Measurements from ENCODE around the gene NKX2-2. TPM values are rescaled to one million over a fixed set of nuclear protein-coding genes. Genes with fewer than 3 reads are reported as not detected.

NKX2-2 gene
- total RNA-seq, result not detected
- long read RNA-seq, result 0 reads

DNA sequence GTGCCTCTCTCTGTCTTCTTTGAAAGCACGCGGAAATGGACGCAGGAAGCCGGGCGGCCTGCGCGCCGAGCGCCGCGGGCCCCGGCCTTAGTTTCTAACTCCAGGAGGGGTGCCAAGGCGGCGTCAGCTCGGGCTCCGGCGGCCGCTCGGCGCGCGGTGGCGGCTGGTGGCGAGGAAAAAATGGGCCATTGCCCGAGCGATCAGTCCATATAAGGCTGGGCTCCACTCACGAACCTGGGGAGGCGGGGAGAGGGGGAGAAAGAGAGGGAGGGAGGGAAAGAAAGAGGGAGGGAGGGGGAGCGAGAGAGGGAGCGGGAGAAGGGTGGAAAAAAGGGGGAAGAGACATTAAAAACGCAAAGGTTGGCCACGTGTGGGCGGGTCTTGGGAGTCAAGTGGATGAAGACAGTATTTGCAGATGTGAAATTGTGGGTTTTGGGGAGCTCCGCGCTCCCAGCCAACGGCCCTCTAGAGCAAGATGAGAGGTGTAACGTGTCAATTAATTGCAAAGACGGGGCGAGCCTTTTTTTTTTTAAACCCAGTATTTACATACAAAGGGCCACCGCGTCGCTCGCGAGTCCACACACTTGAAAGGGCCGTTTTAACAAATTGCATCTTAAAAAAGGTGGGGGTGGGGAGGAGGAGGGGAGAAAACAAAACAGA, at the start of gene NKX2-2:
Gene NKX2-2 (minus strand): TSS at position 184 of the 660 bp plus-strand sequence. CDS start 395 bp downstream, outside the sequence.
- no peak for DNase-seq
- ATAC-seq (ENCODE audit: poor library complexity), result no peak
- intact Hi-C loops (cut with DNase I), result no loop called here

- intact Hi-C loops (cut with DNase I), result no loop called here
- DNase-seq, result no peak
- no peak for ATAC-seq (ENCODE audit: poor library complexity)
Measured at GRCh38 chr20:21562656-21563055, 48.8 kb upstream of the NKX2-2 start.

DNA sequence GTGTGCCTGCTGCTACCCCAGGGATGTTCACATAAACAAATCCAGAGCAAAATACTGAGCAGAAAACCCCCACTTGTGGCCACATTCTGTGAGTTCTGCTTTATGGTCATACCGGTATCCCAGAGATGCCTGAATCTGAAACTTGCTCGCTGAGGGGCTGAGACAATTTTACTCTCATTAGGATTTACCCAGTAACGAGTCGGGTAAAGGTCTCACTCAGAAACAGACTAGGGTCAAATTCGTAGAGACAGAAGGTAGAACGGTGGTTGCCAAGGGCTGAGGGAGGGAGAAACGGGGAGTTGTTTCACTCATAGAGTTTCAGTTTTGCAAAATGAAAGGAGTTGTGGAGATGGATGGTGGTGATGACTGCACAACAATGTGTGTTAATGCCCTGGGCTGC, 45.4 kb upstream of the NKX2-2 start:
- no peak for DNase-seq
- intact Hi-C loops (cut with DNase I), result no loop called here
- no peak for ATAC-seq (ENCODE audit: poor library complexity)

DNA sequence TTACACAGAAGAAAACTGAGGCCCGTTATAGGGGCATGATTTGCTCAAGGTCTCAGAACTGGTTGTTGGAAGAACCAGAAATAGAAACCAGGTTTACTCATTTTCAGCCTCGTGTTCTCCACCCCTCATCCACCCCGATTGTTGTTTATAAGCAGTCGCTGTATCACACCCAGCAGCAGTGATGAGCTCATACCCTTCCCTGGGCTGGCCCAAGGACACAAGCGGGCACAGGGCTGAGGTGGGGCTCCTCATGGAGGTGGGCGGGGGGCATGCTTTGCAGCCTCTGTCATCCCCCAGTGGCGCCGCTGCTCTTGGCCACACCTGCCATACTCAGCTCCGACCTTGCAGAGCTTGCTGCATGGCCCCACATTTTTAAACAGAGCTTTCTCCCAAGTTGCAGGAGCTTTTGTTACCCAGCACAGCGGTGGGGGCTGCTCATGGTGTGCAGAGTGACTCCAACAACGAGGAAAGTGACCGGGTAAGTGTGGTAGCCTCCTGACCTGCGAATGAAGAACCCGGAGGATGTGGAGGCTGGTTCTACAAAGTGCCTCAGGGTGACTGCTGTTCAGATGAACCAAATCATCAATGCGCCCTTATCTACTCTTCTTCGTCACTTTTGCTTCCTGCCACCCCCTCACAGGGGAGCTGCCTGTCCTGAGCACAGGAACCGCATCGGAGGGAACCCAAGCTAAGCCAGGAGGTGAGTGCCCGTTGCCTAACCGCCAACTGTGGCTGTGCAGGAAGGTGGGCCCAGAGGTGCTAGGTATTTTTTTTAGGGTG, 43.6 kb upstream of the NKX2-2 start:
- ATAC-seq (ENCODE audit: poor library complexity) (no peak), DNase-seq (no peak)
- intact Hi-C loops (cut with DNase I), result no loop called here

- ATAC-seq (ENCODE audit: poor library complexity), result no peak
- intact Hi-C loops (cut with DNase I), result no loop called here
Measured at GRCh38 chr20:21556398-21556797, 42.5 kb upstream of the NKX2-2 start.

DNA sequence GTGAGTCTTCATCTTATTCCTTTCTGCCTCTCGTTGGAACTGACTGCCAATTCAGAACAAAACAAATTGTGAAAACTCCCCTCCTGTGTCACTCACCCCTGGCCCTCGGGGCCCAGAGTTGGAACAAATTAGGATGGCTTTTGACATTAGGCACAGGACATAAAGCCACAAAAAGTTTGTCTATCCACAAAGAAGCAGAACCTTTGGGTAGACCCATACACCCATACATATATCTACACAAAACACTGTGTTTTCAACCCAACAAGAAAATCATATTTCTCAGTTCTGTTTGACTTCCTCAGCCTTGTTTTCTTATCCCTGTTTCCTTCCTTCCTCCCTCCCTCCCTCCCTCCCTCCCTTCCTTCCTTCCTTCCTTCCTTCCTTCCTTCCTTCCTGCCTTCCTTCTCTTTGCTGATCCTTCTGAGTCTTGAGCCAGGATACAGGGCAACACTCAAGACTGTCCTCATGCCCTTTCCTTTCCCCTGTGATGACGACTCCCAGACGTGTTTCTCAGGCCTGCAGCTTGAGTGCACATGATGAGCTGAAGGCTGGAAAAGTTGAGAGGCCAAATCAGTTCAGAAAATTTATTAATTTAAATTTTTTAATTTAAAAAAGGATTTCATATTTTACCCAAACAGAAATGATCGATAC, 41.7 kb upstream of the NKX2-2 start:
- ATAC-seq (ENCODE audit: poor library complexity) (no peak), DNase-seq (no peak)
- intact Hi-C loops (cut with DNase I), result no loop called here

More at GRCh38 chr20:21556398-21556797, 42.5 kb upstream of the NKX2-2 start:
- DNase-seq, result no peak

DNA sequence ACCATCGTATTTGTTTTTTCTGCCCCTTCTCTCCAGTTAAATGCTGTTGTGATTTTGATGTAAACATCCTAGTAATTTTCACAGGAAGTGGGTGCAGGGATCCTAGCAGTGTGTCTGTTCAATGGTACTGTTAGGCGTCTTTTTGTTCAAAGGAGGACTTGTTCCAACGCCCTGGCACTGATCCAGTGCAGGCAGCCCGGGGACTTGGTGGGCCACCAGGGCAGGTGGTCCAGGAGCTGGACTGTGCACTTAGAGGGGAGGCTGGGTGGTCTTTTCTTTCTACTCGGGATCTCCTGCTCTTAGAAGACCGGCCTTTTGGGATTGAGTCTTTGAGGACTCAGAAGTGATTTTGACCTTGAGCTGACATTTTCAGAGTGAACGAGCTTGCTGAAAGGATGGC, 41.1 kb upstream of the NKX2-2 start:
- no peak for DNase-seq
- no peak for ATAC-seq (ENCODE audit: poor library complexity)
- intact Hi-C loops (cut with DNase I), result no loop called here

GRCh38 chr20:21554376-21554890, 40.6 kb upstream of the NKX2-2 start:
- intact Hi-C loops (cut with DNase I), result no loop called here
- no peak for DNase-seq
- no peak for ATAC-seq (ENCODE audit: poor library complexity)

GRCh38 chr20:21550587-21550986, 36.7 kb upstream of the NKX2-2 start:
- DNase-seq, result no peak
- intact Hi-C loops (cut with DNase I), result no loop called here
- no peak for ATAC-seq (ENCODE audit: poor library complexity)

GRCh38 chr20:21548390-21549035, 34.6 kb upstream of the NKX2-2 start:
- DNase-seq (no peak), ATAC-seq (ENCODE audit: poor library complexity) (no peak)
- intact Hi-C loops (cut with DNase I), result no loop called here

GRCh38 chr20:21546355-21546754, 32.5 kb upstream of the NKX2-2 start:
- DNase-seq (no peak), ATAC-seq (ENCODE audit: poor library complexity) (no peak)
- intact Hi-C loops (cut with DNase I), result no loop called here

DNA sequence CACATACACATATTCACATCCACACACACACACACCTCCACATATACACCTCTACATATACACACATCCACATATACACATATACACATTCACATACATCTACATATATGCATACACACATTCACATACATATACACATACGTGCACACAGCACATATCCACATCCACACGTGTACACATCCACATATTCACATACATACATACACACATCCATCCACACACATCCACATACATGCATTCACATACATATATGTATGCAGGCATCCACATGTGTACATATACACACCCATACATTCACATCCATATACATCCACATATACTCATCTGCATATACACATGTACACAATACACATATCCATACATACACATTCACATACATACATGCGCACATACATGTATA, 25.6 kb upstream of the NKX2-2 start:
- ATAC-seq (ENCODE audit: poor library complexity) (no peak), DNase-seq (no peak)
- intact Hi-C loops (cut with DNase I), result no loop called here

GRCh38 chr20:21534886-21535285, 21.0 kb upstream of the NKX2-2 start:
- intact Hi-C loops (cut with DNase I), result no loop called here
- DNase-seq (no peak), ATAC-seq (ENCODE audit: poor library complexity) (no peak)

DNA sequence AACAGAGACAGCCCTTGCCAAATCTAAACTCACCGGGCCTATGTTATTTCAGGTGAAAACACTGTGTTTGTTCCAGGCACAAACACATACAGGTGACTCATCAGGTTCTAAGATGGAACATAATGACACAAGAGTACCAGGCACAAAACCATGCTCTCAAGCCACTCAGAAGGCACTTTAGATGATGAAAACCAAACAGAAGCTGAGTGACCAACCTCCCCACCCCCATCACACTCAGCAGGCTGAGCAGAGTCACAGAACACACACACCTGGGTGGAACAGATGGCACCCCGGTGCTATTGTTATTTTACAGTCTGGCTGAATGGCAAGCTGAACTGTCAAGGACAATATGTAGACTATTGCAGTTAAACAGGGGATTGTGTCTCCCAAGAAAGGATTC, 20.6 kb upstream of the NKX2-2 start:
- intact Hi-C loops (cut with DNase I), result no loop called here
- DNase-seq (no peak), ATAC-seq (ENCODE audit: poor library complexity) (no peak)

DNA sequence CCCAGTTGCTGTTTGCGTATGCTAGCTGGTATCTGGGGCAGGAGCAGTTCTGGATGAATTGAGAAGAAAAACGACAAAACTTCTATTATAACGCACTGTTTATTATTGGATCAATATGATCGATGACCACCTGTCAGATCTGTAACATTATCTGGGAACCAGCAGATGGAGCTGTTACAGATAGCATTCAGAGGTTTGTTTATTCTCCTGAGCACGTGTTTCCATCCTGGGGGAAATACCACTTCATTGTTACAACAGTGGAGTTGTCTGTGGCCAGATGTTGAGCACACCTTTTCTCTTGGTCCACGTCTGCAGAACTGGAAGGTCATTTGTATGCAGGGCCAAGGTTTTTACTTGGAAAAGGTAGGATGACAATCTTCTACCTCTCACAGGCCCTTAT, 16.0 kb upstream of the NKX2-2 start:
- DNase-seq (no peak), ATAC-seq (ENCODE audit: poor library complexity) (no peak)
- intact Hi-C loops (cut with DNase I), result no loop called here

GRCh38 chr20:21528870-21529269, 15.0 kb upstream of the NKX2-2 start:
- no peak for ATAC-seq (ENCODE audit: poor library complexity)
- DNase-seq, result no peak
- intact Hi-C loops (cut with DNase I), result no loop called here

DNA sequence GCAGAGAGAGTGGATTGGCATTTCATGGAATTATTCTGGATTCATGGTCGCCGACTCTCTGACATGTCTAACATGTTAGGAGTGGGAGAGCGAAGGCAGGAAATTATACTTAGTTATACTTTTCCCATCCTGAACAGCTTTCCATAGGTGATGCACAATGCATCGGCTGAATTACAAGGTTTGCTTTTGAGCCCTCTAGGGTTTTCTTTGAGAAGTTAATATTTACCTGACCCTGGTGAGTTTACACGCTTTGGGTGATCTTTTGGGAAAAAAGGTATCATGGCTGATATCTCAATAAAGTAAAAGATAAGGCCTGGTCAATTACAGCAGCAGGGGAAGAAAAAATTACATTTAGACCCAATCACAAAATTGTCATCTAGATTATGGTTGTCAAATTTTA, 14.0 kb upstream of the NKX2-2 start:
- DNase-seq (no peak), ATAC-seq (ENCODE audit: poor library complexity) (no peak)
- intact Hi-C loops (cut with DNase I), result no loop called here

GRCh38 chr20:21526776-21527175, 12.9 kb upstream of the NKX2-2 start:
- DNase-seq (no peak), ATAC-seq (ENCODE audit: poor library complexity) (no peak)
- intact Hi-C loops (cut with DNase I), result no loop called here

DNA sequence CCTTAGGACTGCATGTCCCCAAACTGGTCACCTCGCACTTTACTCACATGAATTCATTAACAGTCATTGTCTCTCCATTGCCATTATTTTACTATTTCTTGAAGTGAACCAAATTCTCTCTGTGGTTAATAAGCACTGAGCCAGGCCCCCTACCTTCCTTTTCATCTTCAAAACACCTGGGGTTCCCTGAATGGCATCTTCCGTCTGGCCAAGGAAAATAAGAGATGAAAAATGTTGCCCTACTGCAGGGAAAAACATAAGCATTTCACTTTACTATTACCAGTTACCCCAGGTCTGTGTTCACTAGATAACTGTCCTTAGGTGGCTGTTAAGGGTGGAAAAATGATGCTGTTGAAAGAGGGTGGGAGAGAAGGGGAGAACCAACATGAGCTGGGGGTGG, 10.0 kb upstream of the NKX2-2 start:
- ATAC-seq (ENCODE audit: poor library complexity) (no peak), DNase-seq (no peak)

More for the DNA sequence above, 10.0 kb upstream of the NKX2-2 start:
- intact Hi-C loops (cut with DNase I), result no loop called here

Data from Right ventricle myocardium superior (tissue), 1 donor.